Neural progenitor cell (in vitro differentiated cells): Measurements from ENCODE around the gene ANKMY1. TPM values are rescaled to one million over a fixed set of nuclear protein-coding genes. Genes with fewer than 3 reads are reported as not detected.

Source experiments
- DNase-seq: peaks from one replicate; pipeline ENCODE4 v3.0.0-alpha.2; 2016; ENCODE audit warnings: low spot score
- H2AFZ ChIP-seq: fragments of 200-600 bp; sonication (generic); replicated peaks from 2 replicates; pipeline ENCODE4 v1.6.1; 2016; ENCODE audit warnings: antibody characterized with exemption
- H3F3A ChIP-seq: fragments of 200-600 bp; sonication (generic); 2 replicates; pipeline ENCODE4 v1.6.1; 2016; ENCODE audit warnings: antibody characterized with exemption, low read depth
- H3K27ac ChIP-seq: fragments of 200-600 bp; sonication (generic); 2 replicates; pipeline ENCODE4 v1.5.1; 2016; ENCODE audit warnings: mild to moderate bottlenecking
- H3K27me3 ChIP-seq: fragments of 200-600 bp; sonication (generic); 2 replicates; pipeline ENCODE4 v1.6.1; 2016; ENCODE audit warnings: mild to moderate bottlenecking, moderate library complexity
- H3K36me3 ChIP-seq: fragments of 200-600 bp; sonication (generic); 2 replicates; pipeline ENCODE4 v1.5.1; 2016
- H3K4me1 ChIP-seq: fragments of 200-600 bp; sonication (generic); 2 replicates; pipeline ENCODE4 v1.6.1; 2016; ENCODE audit warnings: mixed run types
- H3K4me2 ChIP-seq: fragments of 200-600 bp; sonication (generic); 2 replicates; pipeline ENCODE4 v1.6.1; 2016
- H3K4me3 ChIP-seq: fragments of 200-600 bp; sonication (generic); 2 replicates; pipeline ENCODE4 v1.5.1; 2016
- H3K79me2 ChIP-seq: fragments of 200-600 bp; sonication (generic); 2 replicates; pipeline ENCODE4 v1.6.1; 2016; ENCODE audit warnings: low read depth
- H3K9ac ChIP-seq: fragments of 200-600 bp; sonication (generic); 2 replicates; pipeline ENCODE4 v1.6.1; 2016
- H3K9me3 ChIP-seq: fragments of 200-600 bp; sonication (generic); 2 replicates; pipeline ENCODE4 v1.5.1; 2016; ENCODE audit warnings: low read depth
- H4K20me1 ChIP-seq: fragments of 200-600 bp; sonication (generic); 2 replicates; pipeline ENCODE4 v1.6.1; 2016; ENCODE audit warnings: low read depth
- H3K27ac Mint-ChIP-seq: 3 replicates; pipeline ENCODE4 v1.8.0; 2021; ENCODE audit warnings: mixed read lengths
- H3K27me3 Mint-ChIP-seq: 2 replicates; pipeline ENCODE4 v1.8.0; 2022; ENCODE audit warnings: low read depth, mild to moderate bottlenecking, inconsistent platforms, moderate library complexity, mixed read lengths; ENCODE audit not compliant: insufficient read depth
- H3K36me3 Mint-ChIP-seq: 3 replicates; pipeline ENCODE4 v1.8.0; 2021; ENCODE audit warnings: mixed read lengths
- H3K4me1 Mint-ChIP-seq: 3 replicates; pipeline ENCODE4 v1.8.0; 2021; ENCODE audit warnings: mixed read lengths
- H3K4me3 Mint-ChIP-seq: 3 replicates; pipeline ENCODE4 v1.8.0; 2021; ENCODE audit warnings: mild to moderate bottlenecking, moderate library complexity, mixed read lengths
- H3K9me3 Mint-ChIP-seq: 3 replicates; pipeline ENCODE4 v1.8.0; 2020; ENCODE audit warnings: mixed read lengths
- CTCF ChIP-seq: fragments of 200-600 bp; sonication (generic); IDR thresholded peaks from 2 replicates; pipeline ENCODE4 v1.5.1; 2017; ENCODE audit warnings: antibody characterized with exemption, mild to moderate bottlenecking
- EZH2 ChIP-seq: fragments of 200-600 bp; sonication (generic); IDR thresholded peaks from 2 replicates; pipeline ENCODE4 v1.6.1; 2017; ENCODE audit warnings: antibody characterized with exemption, mild to moderate bottlenecking, moderate library complexity
- EZH2phosphoT487 ChIP-seq: fragments of 200-600 bp; sonication (generic); IDR thresholded peaks from 2 replicates; pipeline ENCODE4 v1.6.1; 2017; ENCODE audit warnings: antibody characterized with exemption
- total RNA-seq: library from RNA; depleted of rRNA; stranded (reverse); fragments of >200 nt; gene quantifications from 2 replicates; pipeline ENCODE4 v1.2.3, GENCODE V29; 2015; ENCODE audit warnings: low replicate concordance

ANKMY1 gene
- total RNA-seq, 1 donor from 2014 or later, result 4.2 TPM

- H3K27me3 ChIP-seq, result no peaks in the 10 kb centered on the region
- no peak overlapping the region for H3K4me3 ChIP-seq
- Mint-ChIP-seq H3K9me3 (no peaks in the 10 kb centered on the region), H3K36me3 (peaks cover 6% of the 10 kb centered on the region), H3K27me3 (no peaks in the 10 kb centered on the region), H3K4me3 (no peak overlapping the region), H3K27ac (no peak overlapping the region), H3K4me1 (peaks cover 3% of the 10 kb centered on the region)
- no peak overlapping the region for H3K4me2 ChIP-seq
- H3F3A ChIP-seq, result no peaks in the 10 kb centered on the region
- DNase-seq, result no peak
- no peaks in the 10 kb centered on the region for H3K4me1 ChIP-seq
- H3K36me3 ChIP-seq, result no peaks in the 10 kb centered on the region
- peaks cover 16% of the 10 kb centered on the region for H4K20me1 ChIP-seq
- H3K9me3 ChIP-seq, result no peaks in the 10 kb centered on the region
- TF ChIP-seq CTCF, result no peak
- TF ChIP-seq EZH2phosphoT487, result no peak
- TF ChIP-seq EZH2, result no peak
- no peak overlapping the region for H3K27ac ChIP-seq
- no peak overlapping the region for H3K9ac ChIP-seq
- H2AFZ ChIP-seq, result no peak overlapping the region
- peaks cover 17% of the 10 kb centered on the region for H3K79me2 ChIP-seq
Measured at GRCh38 chr2:240593703-240594451, 36.1 kb upstream of the ANKMY1 start.

GRCh38 chr2:240593026-240593702 lies 35.4 kb upstream of the ANKMY1 start:
- H3K27me3 Mint-ChIP-seq, result no peaks in the 10 kb centered on the region
- DNase-seq, result no peak

DNA sequence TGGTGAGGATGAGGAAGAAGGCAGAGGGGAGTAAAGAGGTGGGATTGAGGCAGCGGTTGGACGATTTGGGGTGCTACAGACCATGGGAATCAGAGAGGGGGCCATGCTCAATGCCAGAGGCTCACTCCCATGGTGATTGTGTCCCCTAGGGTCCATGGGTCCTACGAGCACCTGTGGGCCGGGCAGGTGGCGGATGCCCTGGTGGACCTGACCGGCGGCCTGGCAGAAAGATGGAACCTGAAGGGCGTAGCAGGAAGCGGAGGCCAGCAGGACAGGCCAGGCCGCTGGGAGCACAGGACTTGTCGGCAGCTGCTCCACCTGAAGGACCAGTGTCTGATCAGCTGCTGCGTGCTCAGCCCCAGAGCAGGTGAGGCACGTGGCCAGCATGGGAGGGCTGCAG lies 34.0 kb upstream of the ANKMY1 start:
- Histone ChIP-seq H3K27ac (no peak overlapping the region), H3F3A (no peaks in the 10 kb centered on the region), H3K36me3 (no peaks in the 10 kb centered on the region), H3K79me2 (peaks cover 38% of the 10 kb centered on the region), H3K4me2 (no peak overlapping the region), H3K4me1 (peaks cover 9% of the 10 kb centered on the region), H4K20me1 (peaks cover 37% of the 10 kb centered on the region), H3K9ac (no peak overlapping the region), H3K27me3 (no peaks in the 10 kb centered on the region), H3K4me3 (no peak overlapping the region), H3K9me3 (no peaks in the 10 kb centered on the region), H2AFZ (no peak overlapping the region)
- H3K4me1 Mint-ChIP-seq, result peaks cover 18% of the 10 kb centered on the region
- H3K27me3 Mint-ChIP-seq, result no peaks in the 10 kb centered on the region
- H3K36me3 Mint-ChIP-seq, result peaks cover 9% of the 10 kb centered on the region
- no peak for DNase-seq
- H3K4me3 Mint-ChIP-seq, result no peak overlapping the region
- H3K9me3 Mint-ChIP-seq, result no peaks in the 10 kb centered on the region
- no peak overlapping the region for H3K27ac Mint-ChIP-seq
- TF ChIP-seq EZH2, result no peak

More at GRCh38 chr2:240593026-240593702, 35.4 kb upstream of the ANKMY1 start:
- TF ChIP-seq EZH2phosphoT487 (no peak), EZH2 (no peak), CTCF (no peak)
- peaks cover 9% of the 10 kb centered on the region for H3K36me3 Mint-ChIP-seq
- no peak overlapping the region for H3K27ac Mint-ChIP-seq
- peaks cover 23% of the 10 kb centered on the region for H4K20me1 ChIP-seq
- peaks cover under 1% of the 10 kb centered on the region for H3K4me1 ChIP-seq
- H3K4me3 Mint-ChIP-seq, result no peak overlapping the region
- H3K4me3 ChIP-seq, result no peak overlapping the region
- no peaks in the 10 kb centered on the region for H3K9me3 Mint-ChIP-seq
- no peaks in the 10 kb centered on the region for H3K36me3 ChIP-seq
- H3K27me3 ChIP-seq, result no peaks in the 10 kb centered on the region
- no peak overlapping the region for H2AFZ ChIP-seq
- H3K9me3 ChIP-seq, result no peaks in the 10 kb centered on the region
- H3K4me1 Mint-ChIP-seq, result peaks cover 11% of the 10 kb centered on the region
- no peak overlapping the region for H3K4me2 ChIP-seq
- H3K9ac ChIP-seq, result no peak overlapping the region
- no peak overlapping the region for H3K27ac ChIP-seq
- H3K79me2 ChIP-seq, result peaks cover 24% of the 10 kb centered on the region
- H3F3A ChIP-seq, result no peaks in the 10 kb centered on the region

- peaks cover 37% of the 10 kb centered on the region for H4K20me1 ChIP-seq
Measured at GRCh38 chr2:240591226-240591625, 33.4 kb upstream of the ANKMY1 start.

More at GRCh38 chr2:240591226-240591625, 33.4 kb upstream of the ANKMY1 start:
- H2AFZ ChIP-seq, result no peak overlapping the region
- TF ChIP-seq EZH2 (no peak), CTCF (no peak), EZH2phosphoT487 (no peak)
- H3K27ac ChIP-seq, result no peak overlapping the region
- H3K9ac ChIP-seq, result no peak overlapping the region
- no peak for DNase-seq
- H3K4me3 Mint-ChIP-seq, result no peak overlapping the region
- no peaks in the 10 kb centered on the region for H3K27me3 Mint-ChIP-seq
- H3K27ac Mint-ChIP-seq, result no peak overlapping the region
- H3K4me3 ChIP-seq, result no peak overlapping the region
- H3K79me2 ChIP-seq, result peaks cover 38% of the 10 kb centered on the region
- peaks cover 18% of the 10 kb centered on the region for H3K4me1 Mint-ChIP-seq
- no peaks in the 10 kb centered on the region for H3K9me3 Mint-ChIP-seq
- no peaks in the 10 kb centered on the region for H3K36me3 ChIP-seq
- no peaks in the 10 kb centered on the region for H3K27me3 ChIP-seq
- no peak overlapping the region for H3K4me2 ChIP-seq
- H3K36me3 Mint-ChIP-seq, result peaks cover 9% of the 10 kb centered on the region
- H3F3A ChIP-seq, result no peaks in the 10 kb centered on the region
- no peaks in the 10 kb centered on the region for H3K9me3 ChIP-seq
- peaks cover 9% of the 10 kb centered on the region for H3K4me1 ChIP-seq
